H1 (cell line): Measurements from ENCODE around the gene IRX4.

Source experiments
- ATF3 ChIP-seq: IDR thresholded peaks from 2 replicates; pipeline ENCODE4 v1.6.1; 2011; ENCODE audit warnings: low read depth, mild to moderate bottlenecking, low read length; ENCODE audit not compliant: insufficient read depth
- CBX5 ChIP-seq: fragments of 300-800, 300-1000 bp; sonication (generic); IDR thresholded peaks from 2 replicates; pipeline ENCODE4 v1.7.1; 2016; ENCODE audit warnings: antibody characterized with exemption, low read length, low read depth
- CHD1 ChIP-seq: IDR thresholded peaks from 2 replicates; pipeline ENCODE4 v1.6.1; 2012; ENCODE audit warnings: low read depth, low read length, improper control_type of control experiment
- E2F6 ChIP-seq: IDR thresholded peaks from 2 replicates; pipeline ENCODE4 v1.6.1; 2012; ENCODE audit warnings: inconsistent platforms
- POLR2A ChIP-seq, 2 experiments: IDR thresholded peaks; 1 replicate in 1 of 2; 2 replicates in 1 of 2; pipeline ENCODE4 v1.6.1; 2011; ENCODE audit warnings: low read depth in 2 of 2, low read length in 2 of 2, mild to moderate bottlenecking in 2 of 2; ENCODE audit errors: control extremely low read depth in 1 of 2
- TCF12 ChIP-seq: IDR thresholded peaks from 2 replicates; pipeline ENCODE4 v1.6.1; 2011; ENCODE audit warnings: low read depth, mild to moderate bottlenecking, low read length
- TF ChIP-seq, protein P1 (sequence below), 3 experiments: IDR thresholded peaks; 1 replicate in 2 of 3; 2 replicates in 1 of 3; pipeline versions ENCODE4 v1.5.1 to v1.6.1; 2011; ENCODE audit warnings: low read length in 3 of 3, mild to moderate bottlenecking in 3 of 3, inconsistent platforms in 2 of 3, low read depth in 1 of 3, moderate library complexity in 1 of 3; ENCODE audit not compliant: insufficient read depth in 1 of 3; ENCODE audit errors: control extremely low read depth in 1 of 3
- TF ChIP-seq, protein P2 (sequence below): IDR thresholded peaks from 2 replicates; pipeline ENCODE4 v1.6.1; 2011; ENCODE audit warnings: low read length, improper control_type of control experiment

DNA sequence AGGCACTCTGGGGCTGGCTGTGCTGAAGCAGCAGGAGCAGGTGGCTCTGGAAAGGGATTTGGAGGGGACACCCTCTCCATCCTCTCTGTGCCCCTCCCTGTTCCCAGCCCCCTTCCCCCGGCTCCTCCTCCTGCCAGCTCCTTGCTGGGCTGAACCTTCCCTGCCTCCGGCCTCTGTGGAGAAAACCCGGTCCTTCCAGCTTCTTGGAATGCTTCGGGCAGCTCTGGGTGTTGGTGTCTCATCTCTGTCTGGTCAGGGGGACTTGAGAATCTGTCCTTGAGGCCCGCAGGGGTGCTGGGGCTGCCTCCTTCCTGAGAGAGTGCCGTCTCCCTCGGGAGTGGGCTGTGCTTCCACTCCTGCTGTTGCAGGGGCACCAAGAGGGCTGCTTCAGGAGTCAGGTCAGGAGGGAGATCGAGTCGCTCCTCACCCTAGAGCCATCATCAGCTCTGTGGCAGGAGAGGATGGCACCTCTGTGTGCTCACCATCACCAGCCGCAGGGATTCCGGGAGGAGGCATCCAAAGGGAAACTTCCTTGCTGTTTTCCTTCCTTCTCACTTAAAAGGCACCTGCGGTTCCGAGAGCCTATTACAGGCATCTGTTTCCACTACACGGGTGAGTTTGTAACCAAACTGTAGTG lies 50.9 kb downstream of the IRX4 start:
- TF ChIP-seq, protein P1, sequence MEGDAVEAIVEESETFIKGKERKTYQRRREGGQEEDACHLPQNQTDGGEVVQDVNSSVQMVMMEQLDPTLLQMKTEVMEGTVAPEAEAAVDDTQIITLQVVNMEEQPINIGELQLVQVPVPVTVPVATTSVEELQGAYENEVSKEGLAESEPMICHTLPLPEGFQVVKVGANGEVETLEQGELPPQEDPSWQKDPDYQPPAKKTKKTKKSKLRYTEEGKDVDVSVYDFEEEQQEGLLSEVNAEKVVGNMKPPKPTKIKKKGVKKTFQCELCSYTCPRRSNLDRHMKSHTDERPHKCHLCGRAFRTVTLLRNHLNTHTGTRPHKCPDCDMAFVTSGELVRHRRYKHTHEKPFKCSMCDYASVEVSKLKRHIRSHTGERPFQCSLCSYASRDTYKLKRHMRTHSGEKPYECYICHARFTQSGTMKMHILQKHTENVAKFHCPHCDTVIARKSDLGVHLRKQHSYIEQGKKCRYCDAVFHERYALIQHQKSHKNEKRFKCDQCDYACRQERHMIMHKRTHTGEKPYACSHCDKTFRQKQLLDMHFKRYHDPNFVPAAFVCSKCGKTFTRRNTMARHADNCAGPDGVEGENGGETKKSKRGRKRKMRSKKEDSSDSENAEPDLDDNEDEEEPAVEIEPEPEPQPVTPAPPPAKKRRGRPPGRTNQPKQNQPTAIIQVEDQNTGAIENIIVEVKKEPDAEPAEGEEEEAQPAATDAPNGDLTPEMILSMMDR (IDR thresholded peaks at IDR 0.05; ENCODE audit: control extremely low read depth in 1 of 3, insufficient read depth in 1 of 3, low read depth in 1 of 3, low read length in 3 of 3), result no peak
- no peak for TF ChIP-seq POLR2A (IDR thresholded peaks at IDR 0.05; ENCODE audit: control extremely low read depth in 1 of 2, low read depth in 2 of 2, low read length in 2 of 2)
- no peak for TF ChIP-seq CBX5
- no peak for TF ChIP-seq E2F6
- no peak for TF ChIP-seq TCF12
- TF ChIP-seq, protein P2, sequence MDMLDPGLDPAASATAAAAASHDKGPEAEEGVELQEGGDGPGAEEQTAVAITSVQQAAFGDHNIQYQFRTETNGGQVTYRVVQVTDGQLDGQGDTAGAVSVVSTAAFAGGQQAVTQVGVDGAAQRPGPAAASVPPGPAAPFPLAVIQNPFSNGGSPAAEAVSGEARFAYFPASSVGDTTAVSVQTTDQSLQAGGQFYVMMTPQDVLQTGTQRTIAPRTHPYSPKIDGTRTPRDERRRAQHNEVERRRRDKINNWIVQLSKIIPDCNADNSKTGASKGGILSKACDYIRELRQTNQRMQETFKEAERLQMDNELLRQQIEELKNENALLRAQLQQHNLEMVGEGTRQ, result no peak
- TF ChIP-seq ATF3, result no peak
- no peak for TF ChIP-seq CHD1
